ENCODE measurements around the gene BCKDHB.

BCKDHB gene

GRCh38 chr6:80328652-80329051 lies 222.2 kb downstream of the BCKDHB start:
- Histone ChIP-seq H3K9ac (no peak overlapping the region), H3K4me2 (no peak overlapping the region)
- no peak for TF ChIP-seq CTCF (conservative IDR thresholded peaks at IDR 0.05; ENCODE audit: low read depth, low read length)

GRCh38 chr6:80329496-80329895 lies 223.0 kb downstream of the BCKDHB start:
- no peak overlapping the region for H3K4me3 ChIP-seq (IDR thresholded peaks at IDR 0.05; ENCODE audit: insufficient read depth, low read depth, low read length)
- TF ChIP-seq CTCF (conservative IDR thresholded peaks at IDR 0.05; ENCODE audit: low read depth, low read length) = no peak
- H3K9ac ChIP-seq = no peak overlapping the region
- no peaks in the 10 kb centered on the region for H3K36me3 ChIP-seq (ENCODE audit: insufficient read depth)
- no peak overlapping the region for H3K4me2 ChIP-seq
- H4K20me1 ChIP-seq (ENCODE audit: insufficient read depth) = no peaks in the 10 kb centered on the region
- no peaks in the 10 kb centered on the region for H3K4me1 ChIP-seq (ENCODE audit: low read depth, poor library complexity, severe bottlenecking)
- no peak overlapping the region for H2AFZ ChIP-seq (ENCODE audit: low read depth)
- H3K79me2 ChIP-seq (ENCODE audit: insufficient read depth, low read depth) = no peaks in the 10 kb centered on the region
- H3K27ac ChIP-seq = no peak overlapping the region
- no peaks in the 10 kb centered on the region for H3K27me3 ChIP-seq (ENCODE audit: insufficient read depth, low read depth)

More at GRCh38 chr6:80328652-80329051, 222.2 kb downstream of the BCKDHB start:
- Histone ChIP-seq H4K20me1 (ENCODE audit: insufficient read depth) (no peaks in the 10 kb centered on the region), H3K27me3 (ENCODE audit: insufficient read depth, low read depth) (no peaks in the 10 kb centered on the region), H2AFZ (ENCODE audit: low read depth) (no peak overlapping the region), H3K79me2 (ENCODE audit: insufficient read depth, low read depth) (no peaks in the 10 kb centered on the region), H3K27ac (no peak overlapping the region), H3K4me3 (IDR thresholded peaks at IDR 0.05; ENCODE audit: insufficient read depth, low read depth, low read length) (no peak overlapping the region), H3K36me3 (ENCODE audit: insufficient read depth) (no peaks in the 10 kb centered on the region), H3K4me1 (ENCODE audit: low read depth, poor library complexity, severe bottlenecking) (no peaks in the 10 kb centered on the region)

GRCh38 chr6:80330961-80331360 lies 224.5 kb downstream of the BCKDHB start:
- no peak overlapping the region for H3K27ac ChIP-seq
- no peak overlapping the region for H3K9ac ChIP-seq
- no peak overlapping the region for H2AFZ ChIP-seq (ENCODE audit: low read depth)
- H3K4me1 ChIP-seq (ENCODE audit: low read depth, poor library complexity, severe bottlenecking) = no peaks in the 10 kb centered on the region
- no peaks in the 10 kb centered on the region for H3K36me3 ChIP-seq (ENCODE audit: insufficient read depth)
- no peak overlapping the region for H3K4me2 ChIP-seq
- H3K27me3 ChIP-seq (ENCODE audit: insufficient read depth, low read depth) = no peaks in the 10 kb centered on the region
- no peak overlapping the region for H3K4me3 ChIP-seq (IDR thresholded peaks at IDR 0.05; ENCODE audit: insufficient read depth, low read depth, low read length)
- H4K20me1 ChIP-seq (ENCODE audit: insufficient read depth) = no peaks in the 10 kb centered on the region
- no peaks in the 10 kb centered on the region for H3K79me2 ChIP-seq (ENCODE audit: insufficient read depth, low read depth)
- TF ChIP-seq CTCF (conservative IDR thresholded peaks at IDR 0.05; ENCODE audit: low read depth, low read length) = no peak

- Histone ChIP-seq H3K4me3 (IDR thresholded peaks at IDR 0.05; ENCODE audit: insufficient read depth, low read depth, low read length) (no peak overlapping the region), H3K9ac (no peak overlapping the region), H3K4me1 (ENCODE audit: low read depth, poor library complexity, severe bottlenecking) (no peaks in the 10 kb centered on the region), H3K36me3 (ENCODE audit: insufficient read depth) (no peaks in the 10 kb centered on the region), H3K27ac (no peak overlapping the region), H3K4me2 (no peak overlapping the region), H3K27me3 (ENCODE audit: insufficient read depth, low read depth) (no peaks in the 10 kb centered on the region), H4K20me1 (ENCODE audit: insufficient read depth) (no peaks in the 10 kb centered on the region), H3K79me2 (ENCODE audit: insufficient read depth, low read depth) (no peaks in the 10 kb centered on the region), H2AFZ (ENCODE audit: low read depth) (no peak overlapping the region)
- TF ChIP-seq CTCF (conservative IDR thresholded peaks at IDR 0.05; ENCODE audit: low read depth, low read length) = no peak
Observed at GRCh38 chr6:80331522-80331921, 225.1 kb downstream of the BCKDHB start.
